HG02759 (cell line): ENCODE measurements around the gene HEXIM1.
"Not testable (repeated sequence)": the region's sequence is repeated elsewhere in the genome, so short reads cannot be mapped to it uniquely, and the experiment has no call there.

Experiments used
- ATAC-seq: cut with Tn5 transposase; IDR thresholded peaks from one replicate; pipeline ENCODE4 v1.9.1; 2021; ENCODE audit warnings: mild to moderate bottlenecking, moderate library complexity; ENCODE audit not compliant: unreplicated experiment

Gene HEXIM1

DNA sequence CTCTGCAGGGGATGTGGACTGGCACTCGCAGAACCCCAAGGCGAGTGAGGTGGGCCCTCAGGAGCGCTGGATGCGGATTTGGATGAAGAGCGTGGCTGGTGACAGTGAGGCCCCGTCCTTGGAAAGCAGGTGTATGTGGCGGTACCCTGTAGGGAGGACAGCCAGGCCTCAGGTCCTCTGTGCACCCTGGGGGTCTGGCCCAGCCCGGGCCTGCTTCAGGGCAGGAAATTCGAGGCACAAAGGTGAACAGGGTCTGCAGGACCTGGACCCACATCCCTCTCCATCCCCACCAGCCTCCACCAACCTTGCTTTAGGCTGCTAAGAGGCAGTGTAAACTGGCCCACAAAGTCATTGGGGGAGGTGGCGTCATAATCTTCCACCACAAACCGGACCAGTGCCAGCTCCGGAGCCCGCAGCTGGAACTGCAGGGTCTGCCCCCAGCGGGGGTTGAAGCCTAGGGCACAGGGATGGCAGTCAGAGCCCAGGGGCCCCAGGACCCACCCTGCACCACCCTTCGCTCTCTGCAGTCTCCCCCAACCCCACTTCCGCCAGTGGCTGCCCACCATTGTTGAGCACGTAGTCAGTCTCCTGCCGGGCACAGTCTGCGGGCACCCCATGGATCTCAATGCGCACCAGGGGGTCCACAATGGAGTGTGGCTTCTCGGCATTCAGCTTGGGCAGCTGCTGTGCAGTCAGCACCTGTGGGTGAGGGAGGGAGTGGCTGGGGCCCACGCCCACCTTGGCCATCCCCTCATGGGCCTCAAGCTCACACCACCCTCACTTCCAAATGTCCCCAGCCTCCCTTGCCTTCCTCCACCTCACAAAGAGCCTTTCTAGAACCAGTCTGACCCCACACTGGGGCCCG lies 35.5 kb upstream of the HEXIM1 start:
- ATAC-seq: no peak

DNA sequence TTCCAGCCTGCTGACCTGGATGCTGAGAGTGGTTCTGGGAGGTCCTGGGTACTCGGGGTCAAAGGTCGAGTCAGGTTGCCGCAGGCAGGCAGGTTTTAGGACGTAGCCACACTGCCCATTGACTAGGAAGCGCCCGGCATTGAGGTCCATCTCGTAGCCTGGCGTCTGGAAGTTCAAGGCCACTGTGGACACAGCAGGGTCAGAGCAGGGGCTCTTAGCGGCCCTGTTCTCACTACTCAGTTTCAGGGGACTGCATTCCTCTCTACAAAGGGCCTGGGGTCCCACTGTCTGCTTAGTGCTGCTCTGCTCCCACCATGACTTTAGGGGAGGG lies 34.9 kb upstream of the HEXIM1 start:
- no peak for ATAC-seq

DNA sequence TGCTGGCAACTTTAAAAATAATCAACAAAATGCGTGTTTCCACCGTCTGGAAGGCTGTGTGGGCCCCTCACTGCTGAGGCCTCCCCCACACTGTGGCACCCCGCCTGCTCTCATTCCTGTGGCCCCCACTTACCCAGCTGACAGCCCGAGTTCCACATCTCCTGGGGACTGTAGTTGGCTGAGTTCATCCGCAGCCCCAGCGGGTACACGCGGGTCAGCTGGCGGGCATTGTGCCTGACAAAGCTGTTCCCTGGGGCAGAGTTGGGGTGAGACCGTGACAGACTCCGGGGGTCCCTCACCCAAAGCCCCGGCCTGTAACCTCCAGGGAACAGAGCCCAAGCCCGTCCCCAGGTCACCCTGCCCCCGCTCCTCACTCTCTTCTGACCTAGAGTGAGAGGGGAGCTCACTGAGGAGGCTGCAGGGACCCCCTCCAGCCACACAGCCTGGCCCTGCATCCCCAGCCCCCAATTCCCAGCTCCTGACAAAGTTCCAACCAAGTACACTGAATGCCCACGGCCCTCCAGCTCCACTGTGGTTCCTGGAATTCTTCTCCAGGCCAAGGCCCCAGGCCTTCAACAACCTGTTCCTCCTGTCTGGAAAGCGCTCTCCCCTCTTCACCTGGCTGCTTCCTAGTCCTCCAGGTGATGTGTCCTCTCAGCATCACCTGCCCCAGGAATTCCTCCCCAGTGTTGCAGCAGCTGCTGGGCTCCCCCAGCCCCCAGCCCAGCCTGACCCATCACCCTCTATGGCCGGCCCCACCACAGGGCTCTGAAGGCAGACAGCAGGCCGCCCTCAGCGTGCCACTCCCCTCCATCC lies 34.0 kb upstream of the HEXIM1 start:
- no peak for ATAC-seq

DNA sequence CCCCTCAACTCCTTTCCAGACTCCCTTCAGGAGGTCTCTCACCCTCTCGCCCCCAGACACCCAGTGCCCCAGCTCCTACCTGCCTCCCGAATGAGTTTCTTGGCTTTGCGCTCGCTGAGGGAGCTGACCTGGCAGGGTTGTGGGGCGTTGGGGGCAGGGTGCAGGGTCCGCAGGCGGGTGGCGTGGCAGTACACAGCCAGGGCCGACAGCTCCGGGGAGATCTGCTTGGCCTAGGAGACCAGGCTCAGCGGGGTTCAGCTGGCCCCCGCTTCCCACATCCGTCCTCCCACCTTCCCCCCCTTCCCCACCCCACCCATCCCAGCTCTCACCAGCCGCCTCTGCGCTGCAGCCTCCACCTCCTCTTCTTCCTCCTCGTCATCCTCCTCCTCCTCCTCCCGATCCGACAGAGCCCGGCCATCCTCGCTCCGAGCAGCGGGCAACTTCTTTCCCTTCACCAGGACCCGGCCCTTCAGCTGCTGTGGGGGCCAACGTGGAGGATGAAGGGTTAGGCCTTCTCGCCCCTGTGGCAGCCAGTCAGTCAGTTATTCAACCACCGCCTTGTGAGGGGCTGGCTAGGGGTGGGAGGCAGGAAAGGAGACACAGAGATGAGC lies 33.2 kb upstream of the HEXIM1 start:
- ATAC-seq: no peak

DNA sequence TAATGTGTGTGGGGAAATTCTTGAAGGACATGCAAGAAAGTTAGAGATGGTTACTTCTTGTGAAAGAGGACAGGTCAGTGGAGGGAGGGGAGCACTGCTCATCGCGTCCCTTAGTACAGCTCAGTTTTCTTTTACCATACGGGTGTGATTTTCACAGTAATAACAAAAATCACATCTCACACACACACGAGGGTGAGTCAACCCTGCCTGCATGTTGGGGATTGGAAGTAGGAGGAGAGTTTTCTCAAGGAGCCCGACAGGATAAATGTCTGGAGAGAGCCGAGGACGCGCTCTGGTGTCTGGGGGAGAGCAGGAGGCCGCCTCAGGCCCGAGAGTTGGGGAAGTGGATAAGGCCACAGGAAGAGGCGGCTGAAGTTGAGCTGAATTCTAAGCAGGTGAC lies 32.4 kb upstream of the HEXIM1 start:
- ATAC-seq: no peak

DNA sequence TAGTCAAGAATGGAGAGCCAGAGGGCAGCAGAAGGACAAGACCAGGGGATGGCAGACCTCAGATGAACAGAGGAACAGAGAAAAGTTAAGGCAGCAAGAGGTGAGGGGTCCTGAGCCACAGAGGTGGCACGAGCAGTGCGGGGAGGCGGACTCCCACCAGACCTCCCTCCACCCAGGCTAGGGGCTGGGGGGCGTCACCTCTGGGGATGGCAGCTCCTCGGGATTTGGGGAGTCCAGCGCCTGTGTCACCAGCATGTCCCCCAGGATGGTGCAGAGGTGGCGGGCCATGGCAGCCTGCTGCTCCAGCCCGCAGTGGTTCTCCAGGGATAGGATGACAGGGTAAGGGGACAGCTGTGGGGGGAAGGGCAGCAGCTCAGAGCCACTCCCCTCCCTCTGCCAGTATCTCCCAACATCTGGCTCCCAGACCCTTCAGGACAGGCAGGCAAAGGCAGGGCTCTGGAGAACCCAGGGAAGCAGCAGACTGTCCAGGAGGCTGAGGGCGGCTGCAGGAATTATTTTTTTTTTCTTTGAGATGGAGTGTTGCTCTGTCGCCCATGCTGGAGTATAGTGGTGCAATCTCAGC lies 31.8 kb upstream of the HEXIM1 start:
- no peak for ATAC-seq

DNA sequence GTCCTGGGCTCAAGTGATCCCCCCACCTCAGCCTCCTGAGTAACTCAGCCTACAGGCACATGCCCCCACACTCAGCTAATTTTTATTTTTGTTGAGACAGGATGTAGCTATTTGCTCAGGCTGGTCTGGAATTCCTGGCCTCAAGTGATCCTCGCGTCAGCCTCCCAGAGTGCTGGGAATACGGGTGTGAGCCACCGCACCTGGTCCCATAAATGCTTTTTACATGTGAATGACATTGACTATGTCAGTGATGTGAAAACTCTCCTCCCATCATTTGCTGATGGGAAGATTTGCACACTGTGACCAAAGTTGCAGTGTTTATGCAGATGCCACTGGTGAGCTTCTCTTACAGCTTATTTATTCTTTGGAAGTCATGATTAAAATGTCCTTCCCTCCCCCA lies 30.9 kb upstream of the HEXIM1 start:
- ATAC-seq: no peak

DNA sequence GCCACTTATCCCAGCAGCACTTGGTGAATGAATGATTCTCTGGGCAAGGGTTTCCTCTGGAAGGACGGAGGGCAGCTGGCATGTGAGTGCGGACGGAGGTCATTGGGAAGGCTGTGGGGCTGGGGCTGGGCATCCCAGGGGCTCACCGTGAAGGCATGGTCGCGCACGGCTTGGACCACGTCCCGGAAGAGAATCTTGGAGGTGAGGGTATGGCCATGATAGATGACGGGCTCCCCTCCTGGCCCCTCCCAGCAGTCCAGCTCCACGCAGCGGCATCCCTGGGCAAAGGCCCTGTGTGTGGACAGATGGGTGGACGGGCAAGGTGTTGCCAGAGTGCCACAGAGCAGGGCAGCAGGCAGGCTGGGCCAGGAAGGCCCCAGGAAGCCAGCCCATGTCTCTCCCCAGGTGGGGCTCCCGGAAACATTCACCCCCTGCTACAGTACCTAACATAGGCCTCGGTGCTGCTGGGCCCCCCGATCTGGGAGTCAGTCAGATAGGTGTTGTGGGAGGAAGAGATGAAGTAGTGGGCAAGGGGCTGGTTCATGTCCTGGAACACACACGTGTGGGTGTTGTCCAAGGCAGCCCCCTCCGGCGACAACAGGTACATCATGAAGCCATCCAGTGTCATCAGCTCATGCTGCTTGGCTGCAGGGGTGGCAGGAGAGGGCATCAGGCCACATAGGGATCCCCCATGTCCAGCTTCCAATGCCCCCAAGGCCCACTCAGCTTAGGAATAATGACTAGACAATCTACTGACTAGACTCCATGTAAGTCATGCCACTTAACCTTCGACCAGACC lies 30.2 kb upstream of the HEXIM1 start:
- no peak for ATAC-seq

DNA sequence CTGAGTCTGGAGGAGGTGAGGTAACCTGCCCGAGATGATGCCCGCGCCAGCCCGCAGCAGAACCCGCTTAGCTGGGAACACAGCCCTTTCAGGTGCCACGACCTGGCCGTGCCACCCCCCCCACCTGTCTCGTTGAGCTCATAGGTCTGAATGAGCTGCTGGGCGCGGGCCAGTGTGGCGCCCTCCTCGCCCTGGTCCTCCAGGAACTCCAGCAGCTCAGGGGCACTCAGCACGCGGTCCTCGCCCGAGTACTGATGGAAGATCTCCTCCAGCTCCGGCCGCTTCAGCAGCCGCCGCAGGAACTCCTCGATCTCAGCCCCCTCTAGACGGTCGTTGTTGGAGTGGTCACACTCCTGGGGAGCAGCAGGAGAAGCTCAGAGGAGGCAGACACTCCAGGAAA lies 29.6 kb upstream of the HEXIM1 start:
- no peak for ATAC-seq

DNA sequence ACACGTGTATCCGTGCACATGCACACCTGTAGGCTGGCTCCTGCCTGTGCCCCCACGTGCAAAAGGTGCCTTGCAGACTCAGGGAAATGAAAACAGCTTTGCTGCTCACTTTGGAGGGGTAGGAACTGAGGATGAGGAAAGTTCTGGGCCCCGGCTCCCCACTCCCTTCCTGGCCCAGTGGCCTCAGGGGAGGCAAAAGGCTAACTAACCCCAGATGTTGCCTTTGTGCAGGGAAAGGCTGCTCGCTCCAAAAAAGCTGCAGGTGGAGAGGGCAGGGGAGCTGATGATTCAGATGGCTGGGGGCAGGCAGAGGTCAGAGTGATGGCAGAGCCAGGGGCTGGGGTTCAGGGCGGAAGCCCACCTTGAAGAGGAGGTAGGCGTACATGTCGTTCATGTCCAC lies 28.3 kb upstream of the HEXIM1 start:
- no peak for ATAC-seq

DNA sequence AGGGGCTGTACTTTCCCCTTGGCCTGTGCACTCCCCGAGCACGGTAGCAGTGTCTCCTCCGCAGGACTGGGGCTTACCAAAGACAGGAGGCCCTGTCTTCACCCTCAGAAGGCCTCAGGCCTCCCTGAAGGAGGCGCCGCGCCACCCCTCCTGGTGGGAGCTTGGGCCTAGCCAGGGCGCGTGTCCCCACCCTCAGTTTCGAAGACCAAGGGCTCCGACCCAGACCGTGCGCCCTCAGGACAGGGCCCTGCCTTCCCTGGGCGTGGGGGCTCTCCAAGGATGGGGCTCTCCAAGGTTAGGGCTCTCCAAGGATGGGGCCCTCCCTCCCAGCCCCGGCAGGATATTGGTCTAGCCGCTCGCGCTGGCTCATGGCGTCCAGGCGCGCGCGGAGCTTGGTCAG lies 27.7 kb upstream of the HEXIM1 start:
- ATAC-seq: no peak

DNA sequence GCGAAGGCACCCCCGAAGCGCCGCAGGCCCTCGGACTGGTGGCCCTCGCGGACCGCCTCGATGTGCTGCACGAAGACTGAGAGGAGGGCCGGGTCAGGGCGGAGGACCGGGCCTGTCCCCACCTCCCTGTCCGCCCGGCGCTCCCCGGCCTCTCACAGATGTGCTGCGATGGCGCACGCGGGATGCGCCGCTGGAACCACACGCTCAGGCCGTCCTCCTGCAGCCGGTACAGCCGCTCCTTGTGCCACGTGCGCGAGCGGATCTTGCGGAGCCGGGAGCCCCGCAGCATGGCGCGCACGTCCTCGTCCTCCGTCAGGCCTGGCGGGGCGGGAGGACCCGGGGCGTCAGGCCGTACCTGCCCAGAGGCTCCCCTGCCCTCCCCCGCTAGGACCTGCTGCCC lies 27.2 kb upstream of the HEXIM1 start:
- no peak for ATAC-seq

DNA sequence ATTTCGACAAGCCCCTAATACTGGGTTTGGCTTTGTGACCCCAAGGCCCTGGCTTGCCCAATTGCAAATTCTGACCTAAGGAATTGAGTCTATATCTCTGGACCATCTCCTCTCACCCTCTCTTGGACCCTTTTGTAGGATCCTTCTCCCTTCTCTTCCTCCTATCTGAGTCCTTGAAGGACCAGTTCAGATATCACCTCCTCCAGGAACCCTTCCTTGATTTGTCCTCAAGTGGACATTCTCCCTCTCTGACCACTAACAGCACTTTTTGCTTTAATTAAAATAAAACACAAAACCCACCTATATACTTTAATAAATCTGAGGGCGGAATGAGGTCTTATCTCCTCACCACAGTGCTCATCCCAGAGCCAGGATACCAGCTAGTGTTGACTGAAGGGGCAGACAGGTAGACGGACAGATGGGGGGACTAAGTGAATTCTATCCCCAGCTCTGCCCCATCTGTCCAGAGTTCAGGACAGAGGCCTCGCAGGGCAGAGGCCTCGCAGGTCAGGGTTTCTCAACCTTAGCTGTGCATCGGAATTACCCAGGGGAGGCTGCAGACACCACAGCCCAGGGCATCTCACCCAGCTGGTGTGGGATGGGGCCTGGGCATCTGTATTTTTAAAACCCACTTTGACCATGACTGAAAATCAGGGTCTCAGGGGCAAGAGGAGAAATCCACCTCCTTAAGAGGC lies 25.1 kb upstream of the HEXIM1 start:
- ATAC-seq: no peak

DNA sequence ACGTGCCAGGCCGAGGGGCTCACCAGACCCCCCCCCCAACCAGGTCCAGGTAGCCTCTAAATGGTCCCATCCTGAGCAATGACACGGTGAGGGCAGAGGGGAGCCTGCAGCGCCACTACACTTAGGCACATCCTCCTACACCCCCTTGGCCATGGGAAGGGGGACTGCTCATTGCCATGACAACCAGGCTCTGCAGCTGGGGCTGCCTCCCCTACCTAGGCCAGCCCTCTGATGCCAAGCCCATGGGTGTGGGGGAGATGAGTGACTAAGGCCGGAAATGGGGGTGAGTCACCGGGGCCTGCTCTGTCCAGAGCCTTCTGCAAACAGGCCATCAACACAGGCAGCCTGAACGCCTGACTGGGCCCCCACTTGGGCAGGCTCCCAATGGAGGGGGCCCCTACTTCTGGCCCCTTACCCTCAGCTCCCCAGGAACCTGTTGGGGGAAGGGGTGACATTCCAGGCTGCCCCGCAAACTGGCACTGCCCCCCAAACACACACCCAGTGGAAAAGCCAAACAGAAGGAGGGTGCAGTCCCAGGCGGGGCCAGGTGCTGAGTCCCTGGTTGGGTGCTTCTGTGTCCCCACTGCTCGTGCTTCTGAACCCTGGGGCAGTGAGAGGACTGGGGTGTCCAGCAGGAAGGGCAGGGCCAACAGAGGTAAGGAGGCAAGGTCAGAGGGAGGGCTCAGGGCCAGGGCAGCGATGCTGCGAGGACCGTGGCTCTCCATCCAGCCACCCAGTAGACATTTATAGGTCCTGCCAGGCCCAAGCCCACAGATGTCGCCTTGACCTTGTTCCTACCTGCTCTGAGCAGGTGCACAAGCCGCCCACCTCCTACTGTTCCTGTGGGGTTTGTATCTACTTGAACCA lies 24.1 kb upstream of the HEXIM1 start:
- ATAC-seq: peak; percentile 48

DNA sequence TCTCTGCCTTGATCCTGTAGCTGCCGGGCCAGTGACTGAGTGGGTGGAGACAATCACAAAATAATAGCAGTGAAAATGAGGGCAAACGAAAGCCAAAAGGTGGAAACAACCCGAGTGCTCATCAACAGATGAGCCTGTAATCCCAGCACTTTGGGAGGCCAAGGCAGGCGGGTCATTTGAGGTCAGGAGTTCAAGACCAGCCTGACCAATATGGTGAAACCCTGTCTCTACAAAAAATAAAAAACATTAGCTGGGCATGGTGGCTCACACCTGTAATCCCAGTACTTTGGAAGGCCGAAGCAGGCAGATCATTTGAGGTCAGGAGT lies 23.5 kb upstream of the HEXIM1 start:
- not testable (repeated sequence) for ATAC-seq

DNA sequence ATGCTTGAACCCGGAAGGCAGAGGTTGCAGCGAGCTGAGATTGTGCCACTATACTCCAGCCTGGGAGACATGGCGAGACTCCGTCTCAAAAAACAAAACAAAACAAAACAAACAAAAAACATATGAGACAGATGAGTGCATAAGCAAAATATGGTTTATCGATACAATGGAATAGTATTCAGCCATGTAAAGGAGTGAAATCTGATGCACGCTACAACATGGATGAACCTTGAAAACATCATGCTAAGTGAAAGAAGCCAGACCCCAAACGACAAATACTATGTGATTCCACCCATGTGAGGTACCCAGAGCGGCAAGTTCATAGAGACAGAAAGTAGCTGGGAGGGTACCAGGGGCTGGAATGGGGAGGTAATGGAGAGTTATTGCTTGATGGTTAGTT lies 22.8 kb upstream of the HEXIM1 start:
- ATAC-seq: no peak

DNA sequence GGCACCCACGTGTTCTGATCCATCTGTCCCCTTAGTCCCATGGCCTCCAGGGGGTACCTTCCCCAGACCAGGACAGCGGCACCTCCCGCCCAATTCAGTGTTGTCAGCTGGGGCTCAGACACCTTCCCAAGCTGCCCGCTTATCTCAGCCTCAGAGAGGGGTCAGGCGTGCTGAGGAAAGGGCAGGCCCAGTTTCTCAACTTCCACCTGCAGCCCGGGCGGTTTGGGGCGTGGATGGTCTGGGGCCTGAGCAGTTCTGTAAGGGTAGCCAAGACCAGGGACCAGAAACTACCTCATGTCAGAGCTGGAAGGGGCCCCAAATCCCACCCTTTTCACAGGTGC lies 21.1 kb upstream of the HEXIM1 start:
- ATAC-seq: no peak

DNA sequence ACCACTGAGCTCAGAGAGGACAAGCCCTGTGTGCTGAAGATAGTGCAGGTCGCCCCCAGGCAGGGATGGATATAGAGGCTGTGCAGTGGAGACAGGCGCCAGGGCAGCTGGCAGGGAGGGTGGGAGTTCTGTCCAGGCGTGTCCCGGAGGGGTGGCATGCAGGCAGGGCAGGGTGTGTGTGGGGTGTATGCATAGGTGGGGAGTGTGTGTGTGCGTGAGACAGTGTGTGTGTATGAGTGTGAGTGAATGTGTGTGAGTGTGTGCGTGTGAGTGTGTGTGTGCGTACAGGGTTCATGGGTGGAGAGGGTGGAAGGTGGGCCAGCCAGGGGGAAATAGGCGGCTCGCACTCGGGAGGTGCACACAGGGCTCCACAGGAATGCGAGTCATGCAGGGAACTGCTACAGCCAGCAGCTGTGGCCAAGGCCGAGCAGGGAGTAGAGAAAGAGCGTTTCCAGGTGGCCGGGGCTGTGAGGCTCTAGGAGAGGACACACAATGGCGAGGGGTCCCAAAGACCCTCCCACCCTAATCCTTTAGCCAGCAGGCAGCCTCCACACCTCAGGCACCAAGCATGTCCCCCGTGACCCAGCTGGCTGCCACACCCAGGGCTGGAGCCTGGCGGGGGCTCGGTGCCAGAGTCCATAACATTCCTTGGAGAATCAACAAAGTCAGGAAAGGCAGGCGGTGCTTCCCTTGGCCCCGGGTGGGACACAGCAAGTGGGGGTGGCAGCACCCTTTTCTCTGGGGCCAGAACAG lies 20.6 kb upstream of the HEXIM1 start:
- ATAC-seq: no peak

DNA sequence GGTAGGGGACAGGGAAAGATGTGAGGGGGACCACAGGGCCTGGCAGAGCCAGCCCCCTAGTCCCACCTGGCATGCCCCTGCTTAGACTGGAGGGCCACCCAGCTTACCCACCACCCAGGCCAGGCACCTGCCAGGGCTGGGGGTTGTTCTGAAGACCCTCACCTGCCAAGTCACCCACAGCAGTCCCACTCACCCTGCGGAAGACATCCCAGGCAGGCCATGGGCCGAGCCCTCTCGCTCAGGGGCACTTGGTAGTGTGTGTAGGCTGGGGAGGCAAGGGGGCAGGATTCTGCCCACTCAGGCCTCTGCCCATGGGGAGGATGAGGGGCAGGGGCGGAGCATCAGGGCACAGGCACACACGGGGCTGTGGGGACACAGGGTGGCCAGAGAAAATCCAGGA lies 19.9 kb upstream of the HEXIM1 start:
- ATAC-seq: no peak
